Aortic smooth muscle cell (primary cell): ENCODE results near the gene HAUS6. TPM values are rescaled to one million over a fixed set of nuclear protein-coding genes. Genes with fewer than 3 reads are reported as not detected.

Experiments
- total RNA-seq: library from RNA; depleted of rRNA; stranded (reverse); fragments of >200 nt; gene quantifications from 2 replicates; pipeline ENCODE4 v1.2.3, GENCODE V29; 2014

HAUS6 gene
- 8.3 and 11.0 TPM in 2 replicates for total RNA-seq

GRCh38 chr9:19102631-19103345 is at the start of gene HAUS6:
Gene HAUS6 (minus strand): TSS chr9:19102904. CDS start chr9:19102651, 253 bp downstream.

GRCh38 chr9:19048966-19049916 is 53.5 kb downstream of the HAUS6 start, which contains the start of gene RRAGA:
Gene RRAGA (plus strand): TSS chr9:19049427. CDS start chr9:19049660, 233 bp downstream.

GRCh38 chr9:19033015-19033414 is 69.7 kb downstream of the HAUS6 start, which contains the start of gene SAXO1:
Gene SAXO1 (minus strand): TSS chr9:19033209. CDS start chr9:19032908, 301 bp downstream.

Other genes starting within 250 kb of the HAUS6 start
- gene SAXO1, start 69.7 kb downstream of the HAUS6 start, total RNA-seq = under 0.01 TPM in 2 replicates
- gene RRAGA, start 53.5 kb downstream of the HAUS6 start, total RNA-seq = 52.9 and 58.7 TPM in 2 replicates
- gene PLIN2, start 24.6 kb upstream of the HAUS6 start, total RNA-seq = 72.3 TPM in 2 replicates
- 69.9 and 73.1 TPM in 2 replicates for gene DENND4C, start 127.8 kb upstream of the HAUS6 start, total RNA-seq